Fibroblast of skin of abdomen (primary cell): ENCODE measurements around the gene MPP2.
A peak's percentile ranks its signal among the peaks of the same experiment; 100 is the strongest.
"Not testable (repeated sequence)": the region's sequence is repeated elsewhere in the genome, so short reads cannot be mapped to it uniquely, and the experiment has no call there.

Source experiments
- DNase-seq: peaks from one replicate; pipeline ENCODE4 v3.0.0-alpha.2; 2013

The MPP2 gene

DNA sequence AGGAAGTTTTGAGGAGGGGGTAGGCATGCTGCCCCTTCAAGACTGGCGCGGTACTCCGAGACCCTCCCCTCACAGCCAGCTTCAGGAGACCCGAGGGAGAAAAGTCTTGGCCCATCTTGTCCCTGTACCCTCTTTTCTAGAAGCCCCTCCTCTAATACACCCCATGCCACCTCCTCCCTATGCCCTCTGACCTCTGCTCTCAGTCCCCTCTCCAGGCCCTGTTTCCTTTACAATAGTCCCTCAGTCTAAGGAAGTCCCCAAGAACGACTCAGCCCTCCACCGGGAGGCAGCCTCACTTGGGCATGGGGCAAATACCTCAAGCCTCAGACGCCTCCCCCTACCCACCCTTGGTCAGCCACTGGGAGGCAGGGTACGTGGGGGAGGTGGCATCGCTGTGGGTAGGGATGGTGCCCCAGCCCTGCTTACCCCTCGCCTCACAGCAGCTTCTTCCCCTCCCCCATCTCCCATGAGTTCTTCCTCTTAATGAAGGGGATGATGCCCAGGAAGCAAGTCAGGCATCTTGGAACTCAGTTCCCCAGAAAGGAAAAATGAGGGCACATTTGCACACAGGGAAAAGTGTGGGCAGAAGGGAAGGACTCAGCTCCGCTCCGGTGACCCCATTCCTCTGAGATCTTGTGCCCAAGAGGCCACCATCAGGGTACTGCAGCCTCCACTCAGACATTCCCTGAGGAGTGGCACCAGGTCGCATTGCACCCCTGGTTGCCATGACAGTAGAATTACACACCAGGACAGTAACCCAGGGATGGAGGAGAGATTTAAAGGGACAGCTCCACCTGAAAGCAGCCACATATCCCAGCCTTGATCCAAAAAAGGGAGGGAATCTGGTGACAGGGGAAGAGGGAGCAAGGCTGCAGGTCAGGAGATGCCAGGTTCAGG is 6.2 kb downstream of the MPP2 start:
- no peak for DNase-seq

DNA sequence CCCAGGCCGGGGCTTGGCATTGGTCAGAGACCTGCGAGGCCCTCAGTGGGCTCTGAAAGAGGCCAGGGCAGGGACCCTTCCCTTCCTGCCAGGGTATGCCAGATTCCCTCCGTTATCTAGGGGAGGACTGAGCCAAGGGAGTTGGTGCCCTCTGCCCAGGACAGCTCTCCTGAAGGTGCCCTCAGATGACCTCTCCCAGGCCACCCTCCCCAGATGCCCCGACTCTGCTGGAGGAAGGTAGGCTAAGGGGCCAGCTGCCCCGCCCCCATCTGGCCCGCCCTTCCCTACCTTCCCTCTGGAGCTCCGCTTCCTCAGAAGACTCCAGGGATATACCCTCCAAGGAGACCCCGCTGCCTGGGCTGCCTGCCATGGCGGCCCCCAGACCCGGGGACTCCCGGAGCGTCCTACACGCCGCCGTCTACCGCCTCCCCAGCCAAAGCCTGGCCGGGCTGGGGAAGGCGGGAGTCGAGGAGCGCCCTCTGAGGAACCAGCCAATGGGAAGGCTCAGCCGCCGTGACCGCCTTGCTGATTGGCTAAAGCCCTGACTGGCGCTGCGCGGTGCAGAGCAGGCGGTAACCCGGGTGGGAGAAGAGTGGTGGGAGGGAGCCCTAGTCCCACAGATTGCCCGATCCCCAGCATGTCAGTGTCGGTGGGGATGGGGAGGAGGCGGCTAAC is 7.0 kb downstream of the MPP2 start:
- peak; percentile 83 for DNase-seq

GRCh38 chr17:43898446-43898845 is 8.9 kb downstream of the MPP2 start:
- DNase-seq: no peak

DNA sequence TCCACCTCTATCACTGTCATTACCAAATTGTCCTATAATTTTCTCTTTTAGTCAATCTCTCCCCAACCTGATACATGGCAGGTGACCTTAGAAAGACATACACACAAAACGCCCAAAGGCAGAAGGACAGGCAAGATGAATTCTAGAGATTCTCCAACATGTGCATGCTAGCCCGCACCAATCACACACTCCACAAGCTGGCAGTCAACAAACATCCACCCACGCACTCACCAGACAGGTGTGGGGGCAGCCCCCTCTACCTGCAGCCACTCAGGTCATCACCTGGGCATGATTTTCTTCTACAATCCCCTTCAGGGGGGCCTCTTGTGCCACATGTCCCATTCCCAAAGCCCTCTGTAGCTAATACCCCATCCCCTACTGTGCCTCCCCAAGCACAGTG is 9.5 kb downstream of the MPP2 start:
- no peak for DNase-seq

GRCh38 chr17:43894494-43894893 is 12.8 kb downstream of the MPP2 start:
- not testable (repeated sequence) for DNase-seq

DNA sequence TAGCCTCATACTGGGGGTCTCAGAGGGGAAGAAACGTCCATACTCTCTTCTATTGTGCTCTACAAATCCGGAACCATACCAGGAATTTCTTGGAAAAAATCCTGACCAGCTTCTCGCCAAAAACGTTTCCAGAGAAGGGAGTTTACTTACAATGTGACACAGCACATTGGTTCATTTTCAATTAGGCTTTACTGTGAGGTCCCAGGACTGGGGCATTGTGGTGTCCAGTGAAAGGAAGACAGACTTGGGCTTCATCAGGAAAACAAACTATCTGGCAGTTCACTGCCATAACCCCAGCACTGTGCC is 14.7 kb downstream of the MPP2 start:
- DNase-seq: no peak

DNA sequence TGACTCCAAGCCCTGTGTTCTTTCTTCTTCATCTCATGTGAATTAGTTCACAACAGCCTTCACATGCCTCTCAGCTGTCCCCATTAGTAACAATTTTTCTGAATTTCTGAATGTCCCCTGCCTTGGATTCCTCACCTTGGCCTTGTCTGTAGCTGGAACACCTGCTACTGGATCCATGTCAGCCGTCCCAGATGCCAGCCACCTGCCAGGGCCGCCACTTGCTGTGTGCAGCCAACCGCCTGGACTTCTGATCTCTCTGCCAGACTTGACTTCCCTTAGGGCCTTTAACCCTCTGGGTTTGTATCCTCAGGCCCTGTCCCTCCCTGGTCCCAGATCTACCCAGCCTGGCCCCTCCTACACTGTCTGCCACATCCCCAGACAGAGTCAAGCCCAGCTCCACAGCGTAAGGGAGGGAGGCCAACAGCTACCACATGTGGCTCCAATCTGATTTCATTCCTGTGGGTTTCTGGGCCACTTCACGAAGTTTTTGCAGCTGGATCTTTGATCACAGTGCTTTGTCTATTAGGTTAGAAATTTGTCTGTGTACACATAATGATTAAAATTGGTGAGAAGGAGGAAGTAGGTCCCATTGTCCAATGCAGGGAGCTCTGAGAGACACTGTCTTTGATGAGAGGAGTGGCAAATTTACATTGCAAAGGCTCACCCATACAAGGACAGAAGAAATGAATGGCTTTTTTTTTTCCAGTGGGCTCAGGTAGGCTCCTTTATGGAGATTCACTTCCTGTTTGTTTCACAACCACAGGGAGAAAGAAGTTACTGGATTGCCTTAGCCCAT is 15.3 kb downstream of the MPP2 start:
- DNase-seq: peak; percentile 52

DNA sequence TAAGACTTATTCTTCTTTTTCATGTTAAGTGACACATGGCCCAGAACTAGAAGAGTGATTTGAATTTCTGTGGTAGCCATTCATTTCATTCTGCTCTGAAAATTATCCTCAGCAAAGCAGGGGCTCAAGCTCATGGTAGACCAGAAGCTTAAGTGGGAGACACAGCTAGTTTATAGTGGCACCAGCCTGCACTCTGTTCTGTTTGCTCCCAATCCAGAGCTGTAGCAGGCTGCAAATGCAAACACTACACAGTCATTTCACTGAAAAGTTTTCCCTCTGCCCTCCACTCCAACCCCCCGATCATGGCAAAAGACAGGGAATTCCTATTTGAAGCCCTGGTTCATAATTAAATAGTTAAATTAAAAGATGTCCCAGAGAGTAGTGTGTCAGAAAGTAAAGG is 17.1 kb downstream of the MPP2 start:
- DNase-seq: no peak

DNA sequence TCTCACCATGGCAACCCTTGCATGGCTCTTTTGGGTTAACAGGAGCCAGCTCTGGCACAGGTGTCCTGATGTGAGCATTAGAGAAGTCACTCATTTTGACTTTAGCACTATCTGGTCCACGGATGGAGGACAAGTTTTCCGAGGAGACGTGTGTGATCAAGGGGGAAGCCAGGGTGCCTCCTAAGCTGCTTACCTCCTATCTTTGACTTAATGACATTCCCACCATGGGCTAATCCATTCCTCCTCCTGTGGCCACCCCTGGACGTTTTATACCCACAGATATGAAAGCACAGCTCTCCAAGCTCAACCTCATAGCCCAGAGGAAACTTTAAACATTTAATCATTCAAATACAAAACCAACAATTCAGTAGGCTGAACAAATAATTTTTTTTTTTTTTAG is 18.8 kb downstream of the MPP2 start:
- no peak for DNase-seq

DNA sequence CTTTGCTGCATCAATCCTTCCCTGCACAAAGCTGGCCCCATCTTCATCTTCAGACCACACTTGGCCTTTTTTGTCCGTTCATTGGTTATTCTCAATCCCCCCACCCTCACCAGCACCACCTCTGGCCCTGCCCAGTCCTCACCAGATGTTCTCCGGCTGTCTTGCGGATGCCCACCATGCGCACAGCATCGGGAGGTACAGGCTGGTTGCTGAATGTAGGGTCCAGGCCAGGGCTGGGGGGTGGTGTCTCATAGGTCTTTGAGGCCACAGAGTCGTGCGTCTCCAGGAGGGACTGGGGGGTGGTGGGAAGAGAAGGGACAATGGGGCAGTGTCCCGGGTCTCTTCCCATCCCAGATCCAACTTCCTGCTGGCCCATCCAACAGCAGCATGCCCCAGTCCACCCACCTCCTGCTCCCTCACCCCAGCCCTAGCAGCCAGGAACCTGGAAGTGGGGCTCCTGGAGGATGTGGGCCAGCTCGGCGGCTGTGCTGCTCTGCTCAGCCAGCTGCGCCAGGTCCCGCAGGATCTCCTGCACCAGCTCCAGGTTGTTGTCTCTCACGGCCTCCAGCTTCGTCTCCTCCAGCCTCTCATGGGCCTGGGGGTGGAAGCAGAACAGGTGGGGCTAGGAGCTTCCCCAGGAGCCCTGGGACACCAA is 24.4 kb downstream of the MPP2 start:
- no peak for DNase-seq

DNA sequence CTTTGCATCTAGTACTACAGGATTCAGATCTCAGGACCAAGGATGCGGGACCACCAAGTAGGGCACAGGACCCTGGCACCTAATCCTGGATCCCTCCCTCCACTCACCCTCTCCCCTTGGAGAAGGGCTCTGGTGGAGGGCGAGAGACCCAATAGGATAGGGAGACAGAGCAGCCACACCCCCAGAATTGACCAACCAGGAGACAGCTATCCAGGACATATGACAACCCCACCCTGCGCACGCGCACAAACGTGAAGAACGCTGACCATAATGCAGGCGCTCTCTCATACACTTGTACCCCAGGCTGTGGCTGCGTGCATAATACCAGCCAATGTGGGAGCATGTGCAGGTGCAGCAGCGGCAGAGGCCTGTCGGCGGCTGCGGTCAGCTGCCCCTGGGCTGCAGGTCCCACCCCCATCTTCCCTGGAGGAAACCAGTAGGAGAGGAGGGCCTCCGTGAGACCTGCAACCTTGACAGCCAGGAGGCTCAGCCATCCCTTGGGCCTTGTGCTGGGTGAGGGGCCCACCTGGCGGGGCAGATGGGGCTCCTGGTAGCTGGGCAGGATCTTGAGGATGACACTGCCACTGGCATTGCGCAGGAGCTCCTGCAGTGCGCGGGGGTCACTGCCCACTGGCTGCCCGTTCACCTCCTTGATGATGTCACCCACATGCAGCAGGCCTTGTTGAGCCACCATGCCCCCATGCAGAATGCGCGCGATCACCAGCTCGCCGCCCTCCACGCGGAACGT is 25.4 kb downstream of the MPP2 start:
- no peak for DNase-seq

GRCh38 chr17:43881181-43881580 is 26.2 kb downstream of the MPP2 start:
- DNase-seq: no peak

DNA sequence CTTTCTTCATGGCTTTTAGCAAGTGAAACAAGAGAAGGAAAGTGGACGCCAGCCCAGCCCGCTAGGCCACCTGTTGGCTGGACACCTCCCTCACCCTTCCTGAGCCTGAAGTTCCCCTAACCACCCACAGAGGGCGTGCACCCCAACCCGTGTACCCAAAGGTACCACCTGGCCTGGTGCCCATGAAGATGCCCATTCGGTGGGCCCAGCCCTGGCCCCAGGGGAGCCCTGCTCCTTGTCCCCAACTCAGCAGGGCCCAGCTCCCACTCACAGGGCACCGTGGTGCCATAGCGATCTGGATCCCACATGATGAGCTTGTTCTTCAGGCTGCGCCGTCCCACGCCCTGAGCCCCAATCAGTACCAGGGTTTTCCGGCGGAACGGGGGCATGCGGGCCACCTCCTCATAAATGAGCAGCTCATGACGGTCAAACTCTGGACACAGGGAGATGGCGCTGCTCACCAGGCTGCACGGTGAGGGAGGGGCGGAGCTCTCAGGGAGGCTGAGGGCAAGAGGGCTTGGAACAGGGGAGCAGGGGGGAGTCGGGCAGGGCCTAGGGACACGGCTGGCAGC is 26.8 kb downstream of the MPP2 start:
- no peak for DNase-seq

GRCh38 chr17:43879723-43880419 is 27.5 kb downstream of the MPP2 start:
- no peak for DNase-seq

GRCh38 chr17:43878260-43879175 is 28.8 kb downstream of the MPP2 start:
- DNase-seq: peak; percentile 90

DNA sequence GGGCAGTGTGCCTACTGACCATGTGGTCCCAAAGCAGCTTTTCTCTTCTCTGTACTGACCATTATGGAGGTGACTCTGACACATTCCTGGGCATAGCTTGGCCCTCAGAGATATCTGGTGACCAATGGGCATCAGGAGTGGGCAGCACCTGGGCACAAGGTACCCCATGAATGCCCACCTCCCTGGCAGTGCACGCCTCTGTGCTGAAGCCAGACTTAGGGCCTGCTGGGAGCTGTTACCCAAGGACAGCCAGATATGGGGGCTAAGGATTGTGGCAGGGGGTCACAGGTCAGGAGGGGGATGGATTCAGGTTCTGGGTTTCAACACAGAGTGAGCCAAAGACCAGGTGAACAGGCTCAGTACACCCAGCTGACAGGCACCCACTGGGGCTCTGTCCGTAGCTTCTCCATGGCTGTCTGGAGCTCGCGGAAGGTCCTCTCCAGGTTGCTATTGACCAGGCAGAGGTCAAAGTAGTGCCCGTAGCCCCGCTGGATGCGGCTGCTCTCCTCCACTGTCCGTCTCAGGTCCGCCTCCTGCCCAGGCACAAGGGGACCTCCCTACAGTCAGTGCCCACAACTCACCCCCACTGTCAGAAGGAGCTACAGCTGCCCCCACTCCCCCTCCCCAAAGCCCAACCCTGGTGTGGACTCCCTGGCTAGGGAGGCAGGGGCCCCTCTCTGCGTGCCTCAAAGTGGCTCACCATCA is 29.7 kb downstream of the MPP2 start:
- DNase-seq: no peak

- no peak for DNase-seq
Observed at GRCh38 chr17:43877031-43877430, 30.3 kb downstream of the MPP2 start.

GRCh38 chr17:43875476-43876147 is 31.7 kb downstream of the MPP2 start:
- DNase-seq: no peak

- no peak for DNase-seq
Observed at GRCh38 chr17:43874293-43874692, 33.0 kb downstream of the MPP2 start.
